ENCODE results near the gene ARHGAP26.

Gene ARHGAP26

DNA sequence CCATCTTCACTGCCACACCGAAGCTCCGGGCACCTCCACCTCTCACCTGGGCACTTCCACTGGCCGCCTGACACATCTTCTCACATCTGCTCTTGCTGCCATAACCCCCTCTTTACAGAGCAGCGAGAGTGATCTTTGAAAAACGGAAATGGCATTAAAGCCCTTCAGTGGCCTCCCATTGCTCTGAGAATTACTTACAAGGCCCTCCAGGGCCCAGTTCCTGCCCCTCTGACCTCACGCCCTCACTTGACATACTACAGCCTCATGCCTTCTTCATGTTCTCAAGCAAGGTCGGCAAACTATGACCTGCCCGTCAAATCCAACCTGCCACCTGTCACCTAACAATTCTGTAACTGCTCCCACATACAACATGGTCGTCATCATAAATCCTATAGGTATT, 446.0 kb downstream of the ARHGAP26 start:
- Histone ChIP-seq H3K9me3 (no peaks in the 10 kb centered on the region), H3K4me1 (ENCODE audit: control insufficient read depth in 1 of 2, insufficient read depth in 1 of 2, low read depth in 1 of 2, low read length in 1 of 2) (peaks cover 20 to 22% of the 10 kb centered on the region in 2 experiments), H3K27ac (no peak overlapping the region), H3K36me3 (peaks cover 61% of the 10 kb centered on the region), H3K4me3 (ENCODE audit: low read depth in 1 of 2, low read length in 1 of 2) (no peak overlapping the region), H3K27me3 (no peaks in the 10 kb centered on the region)
- TF ChIP-seq, protein P1, sequence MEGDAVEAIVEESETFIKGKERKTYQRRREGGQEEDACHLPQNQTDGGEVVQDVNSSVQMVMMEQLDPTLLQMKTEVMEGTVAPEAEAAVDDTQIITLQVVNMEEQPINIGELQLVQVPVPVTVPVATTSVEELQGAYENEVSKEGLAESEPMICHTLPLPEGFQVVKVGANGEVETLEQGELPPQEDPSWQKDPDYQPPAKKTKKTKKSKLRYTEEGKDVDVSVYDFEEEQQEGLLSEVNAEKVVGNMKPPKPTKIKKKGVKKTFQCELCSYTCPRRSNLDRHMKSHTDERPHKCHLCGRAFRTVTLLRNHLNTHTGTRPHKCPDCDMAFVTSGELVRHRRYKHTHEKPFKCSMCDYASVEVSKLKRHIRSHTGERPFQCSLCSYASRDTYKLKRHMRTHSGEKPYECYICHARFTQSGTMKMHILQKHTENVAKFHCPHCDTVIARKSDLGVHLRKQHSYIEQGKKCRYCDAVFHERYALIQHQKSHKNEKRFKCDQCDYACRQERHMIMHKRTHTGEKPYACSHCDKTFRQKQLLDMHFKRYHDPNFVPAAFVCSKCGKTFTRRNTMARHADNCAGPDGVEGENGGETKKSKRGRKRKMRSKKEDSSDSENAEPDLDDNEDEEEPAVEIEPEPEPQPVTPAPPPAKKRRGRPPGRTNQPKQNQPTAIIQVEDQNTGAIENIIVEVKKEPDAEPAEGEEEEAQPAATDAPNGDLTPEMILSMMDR (IDR thresholded peaks at IDR 0.05): no peak

DNA sequence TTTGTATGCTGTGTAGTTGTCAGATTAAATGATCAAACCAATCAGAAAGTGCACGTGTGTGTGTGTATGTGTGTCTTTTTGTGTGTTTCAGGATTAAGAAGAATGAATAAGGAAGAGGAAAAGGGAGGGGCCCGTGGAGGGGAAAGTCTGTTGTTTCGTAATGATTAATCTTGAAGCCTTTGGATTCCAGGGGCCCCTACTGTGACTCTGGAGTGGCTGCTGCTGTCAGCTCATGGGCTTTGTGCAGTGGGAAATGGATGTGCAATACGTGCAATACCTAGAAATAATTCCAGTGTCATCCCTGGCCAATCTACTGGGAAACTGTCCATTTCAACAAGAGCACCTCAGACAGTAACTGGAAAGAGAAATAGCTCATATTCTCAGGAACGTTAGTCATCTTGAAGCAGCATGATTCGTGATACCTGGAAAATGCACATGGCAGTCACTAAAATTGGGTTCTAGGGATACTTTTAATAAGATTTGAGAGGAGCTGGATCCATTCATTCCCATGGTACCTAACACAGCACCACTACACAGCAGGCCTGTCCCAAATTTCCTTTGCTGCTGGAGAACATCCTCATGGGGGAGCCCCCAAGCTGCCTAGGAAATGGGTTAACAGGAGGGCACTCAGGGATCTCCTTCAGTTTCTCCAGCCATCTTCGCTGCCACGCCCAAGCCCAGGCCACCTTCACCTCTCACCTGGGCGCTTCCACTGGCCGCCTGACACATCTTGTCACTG, 447.1 kb downstream of the ARHGAP26 start:
- H3K27me3 ChIP-seq: no peaks in the 10 kb centered on the region
- no peak overlapping the region for H3K27ac ChIP-seq
- no peak overlapping the region for H3K4me3 ChIP-seq (ENCODE audit: low read depth in 1 of 2, low read length in 1 of 2)
- H3K4me1 ChIP-seq (ENCODE audit: control insufficient read depth in 1 of 2, insufficient read depth in 1 of 2, low read depth in 1 of 2, low read length in 1 of 2): peaks cover 28 to 29% of the 10 kb centered on the region in 2 experiments
- TF ChIP-seq, protein P1 (IDR thresholded peaks at IDR 0.05): no peak
- no peaks in the 10 kb centered on the region for H3K9me3 ChIP-seq
- H3K36me3 ChIP-seq: peaks cover 61% of the 10 kb centered on the region

DNA sequence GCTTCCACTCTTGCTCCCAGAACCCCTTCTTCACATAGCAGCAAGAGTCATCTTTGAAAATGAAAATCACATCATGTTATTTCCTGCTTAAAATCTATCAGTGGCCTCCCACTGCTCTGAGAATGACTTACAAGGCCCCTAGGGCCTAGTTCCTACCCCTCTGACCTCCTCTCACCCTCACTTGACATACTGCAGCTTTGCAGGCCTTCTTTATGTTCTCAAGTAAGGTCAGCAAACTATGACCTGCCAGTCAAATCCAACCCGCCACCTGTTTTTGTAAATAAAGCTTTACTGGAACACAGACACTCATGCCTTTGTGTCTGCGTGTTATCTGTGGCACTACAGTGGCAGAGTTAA, 447.6 kb downstream of the ARHGAP26 start:
- no peaks in the 10 kb centered on the region for H3K9me3 ChIP-seq
- TF ChIP-seq, protein P1 (IDR thresholded peaks at IDR 0.05): no peak
- H3K4me3 ChIP-seq (ENCODE audit: low read depth in 1 of 2, low read length in 1 of 2): no peak overlapping the region
- H3K27ac ChIP-seq: no peak overlapping the region
- H3K4me1 ChIP-seq (ENCODE audit: control insufficient read depth in 1 of 2, insufficient read depth in 1 of 2, low read depth in 1 of 2, low read length in 1 of 2): peaks cover 33 to 34% of the 10 kb centered on the region in 2 experiments
- no peaks in the 10 kb centered on the region for H3K27me3 ChIP-seq
- peaks cover 67% of the 10 kb centered on the region for H3K36me3 ChIP-seq

DNA sequence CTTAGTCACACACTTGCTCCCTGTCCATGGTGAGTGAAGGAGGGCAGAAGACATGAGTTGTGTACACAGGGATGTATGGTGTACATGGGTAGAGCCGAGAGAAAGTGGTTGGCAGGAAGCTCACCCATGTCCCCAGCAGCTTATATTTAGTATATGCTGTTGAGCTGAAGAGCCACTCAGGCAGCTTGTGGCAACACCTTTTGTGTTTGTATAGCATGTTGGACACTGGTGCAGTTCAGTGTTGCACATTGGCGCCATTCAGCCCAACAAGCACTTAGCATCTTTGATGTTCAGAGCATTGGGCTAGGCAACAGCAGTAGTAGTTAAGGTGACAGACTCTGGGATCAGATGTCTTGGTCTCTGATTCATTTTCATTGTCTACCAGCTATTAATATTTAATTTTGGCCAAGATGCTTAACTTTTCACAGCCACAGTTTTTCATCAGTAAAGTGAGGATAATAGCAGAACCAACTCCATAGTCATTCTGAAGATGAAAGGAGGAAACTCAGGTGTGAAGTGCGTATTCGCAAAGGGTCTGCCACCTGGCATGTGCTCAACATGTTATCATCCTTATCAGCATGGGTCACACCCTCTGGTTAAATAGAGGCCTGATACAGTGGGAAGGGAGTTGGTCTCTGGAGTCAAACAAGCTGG, 448.5 kb downstream of the ARHGAP26 start:
- Histone ChIP-seq H3K9me3 (no peaks in the 10 kb centered on the region), H3K27me3 (no peaks in the 10 kb centered on the region), H3K4me1 (ENCODE audit: control insufficient read depth in 1 of 2, insufficient read depth in 1 of 2, low read depth in 1 of 2, low read length in 1 of 2) (peaks cover 35 to 37% of the 10 kb centered on the region in 2 experiments), H3K27ac (no peak overlapping the region), H3K36me3 (peaks cover 73% of the 10 kb centered on the region), H3K4me3 (ENCODE audit: low read depth in 1 of 2, low read length in 1 of 2) (no peak overlapping the region)
- TF ChIP-seq, protein P1 (IDR thresholded peaks at IDR 0.05): no peak

DNA sequence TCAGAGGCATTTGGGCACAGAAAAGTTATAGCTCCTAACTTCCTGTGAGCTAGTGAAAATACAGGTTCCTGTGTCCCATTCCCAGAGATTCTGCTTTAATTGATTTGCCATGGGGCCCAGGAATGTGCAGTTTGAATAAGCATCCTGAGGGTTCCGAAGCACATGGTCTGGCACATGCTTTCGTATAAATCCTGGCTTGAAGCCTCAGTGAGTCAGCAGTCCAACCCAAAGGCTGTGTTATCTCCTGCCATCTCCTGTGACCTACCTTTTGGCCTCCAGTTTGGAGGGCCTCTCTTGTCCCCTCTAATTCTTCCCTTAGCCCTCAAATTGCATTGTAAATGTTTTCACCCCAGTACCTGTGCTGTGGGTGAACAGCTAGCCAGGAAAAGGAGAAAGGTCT, 449.5 kb downstream of the ARHGAP26 start:
- TF ChIP-seq, protein P1 (IDR thresholded peaks at IDR 0.05): no peak

More for the DNA sequence above, 449.5 kb downstream of the ARHGAP26 start:
- Histone ChIP-seq H3K36me3 (peaks cover 70% of the 10 kb centered on the region), H3K27ac (no peak overlapping the region), H3K27me3 (no peaks in the 10 kb centered on the region), H3K9me3 (no peaks in the 10 kb centered on the region), H3K4me1 (ENCODE audit: control insufficient read depth in 1 of 2, insufficient read depth in 1 of 2, low read depth in 1 of 2, low read length in 1 of 2) (peaks cover 35 to 37% of the 10 kb centered on the region in 2 experiments), H3K4me3 (ENCODE audit: low read depth in 1 of 2, low read length in 1 of 2) (no peak overlapping the region)

Data from neutrophil (primary cell).